C4-2B (cell line): ENCODE measurements around the gene GP5.

Source experiments
- CTCF ChIP-seq: fragments of 450-650 bp; conservative IDR thresholded peaks from 2 replicates; pipeline ENCODE4 v1.5.1; 2017; ENCODE audit warnings: mild to moderate bottlenecking
- ZFX ChIP-seq: fragments of 450-650 bp; IDR thresholded peaks from 2 replicates; pipeline ENCODE4 v1.6.1; 2017

DNA sequence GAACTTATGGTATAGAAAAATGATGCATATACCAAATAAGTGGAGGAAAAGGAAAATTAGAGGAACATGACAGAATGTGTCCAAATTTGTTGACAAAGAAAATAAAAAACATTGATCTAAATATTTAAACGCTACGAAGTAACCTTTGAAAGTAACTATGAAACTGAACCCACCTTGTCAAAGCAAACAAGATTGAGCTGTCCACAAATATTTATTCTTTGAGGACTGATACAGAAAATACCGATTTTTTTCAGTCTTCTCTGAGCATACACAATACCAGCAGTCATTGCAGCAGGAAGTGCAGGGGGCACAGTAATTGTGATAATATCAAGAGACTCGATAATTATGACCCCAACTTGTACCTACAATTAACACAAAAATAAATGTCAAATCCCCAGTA is 47.7 kb upstream of the GP5 start:
- no peak for TF ChIP-seq CTCF
- TF ChIP-seq ZFX, result no peak
